K562 (cell line): ENCODE results near the gene ZNF549. TPM values are rescaled to one million over a fixed set of nuclear protein-coding genes. Genes with fewer than 3 reads are reported as not detected.

Experiments used
- BCOR ChIP-seq: fragments of 450-650 bp; IDR thresholded peaks from 2 replicates; pipeline ENCODE4 v1.6.1; 2016
- CBX1 ChIP-seq: sonication (generic); IDR thresholded peaks from 2 replicates; pipeline ENCODE4 v1.6.1; 2016; ENCODE audit warnings: antibody characterized with exemption, low read depth, mild to moderate bottlenecking
- CEBPG ChIP-seq, 3 experiments: fragments of 200-800 bp in 1 of 3; sonication (Bioruptor generic) in 1 of 3; sonication (generic) in 1 of 3; formaldehyde crosslinking in 1 of 3; IDR thresholded peaks in 2 of 3; conservative IDR thresholded peaks in 1 of 3; 2 replicates each; pipeline versions ENCODE4 v1.6.1 to v1.8.0; 2016 to 2022; ENCODE audit warnings: missing compliant biosample characterization in 2 of 3, missing genetic modification characterization in 2 of 3, mild to moderate bottlenecking in 1 of 3, missing genetic modification reagents in 1 of 3
- CHD1 ChIP-seq: fragments of 200-600 bp; sonication (generic); IDR thresholded peaks from one replicate; pipeline ENCODE4 v1.6.1; 2012; ENCODE audit warnings: mild to moderate bottlenecking, moderate library complexity, low read length, inconsistent platforms
- CHD4 ChIP-seq: fragments of 200-600 bp; sonication (generic); IDR thresholded peaks from 3 replicates; pipeline ENCODE4 v1.6.1; 2012; ENCODE audit warnings: low read depth, mild to moderate bottlenecking, mixed read lengths, low read length, inconsistent platforms; ENCODE audit not compliant: insufficient read depth, insufficient replicate concordance, poor library complexity, severe bottlenecking
- HDAC8 ChIP-seq: fragments of 450-650 bp; IDR thresholded peaks from 2 replicates; pipeline ENCODE4 v1.6.1; 2016; ENCODE audit warnings: mild to moderate bottlenecking, missing genetic modification characterization, moderate library complexity, missing compliant biosample characterization
- HNRNPH1 ChIP-seq: fragments of 200-400 bp; formaldehyde crosslinking; optimal IDR thresholded peaks from 2 replicates; pipeline ENCODE3; 2017; ENCODE audit warnings: low read depth, mild to moderate bottlenecking, low read length, moderate library complexity
- MLX ChIP-seq, 2 experiments: fragments of 450-650 bp in 1 of 2; sonication (generic) in 1 of 2; formaldehyde crosslinking; conservative IDR thresholded peaks; 2 replicates each; pipeline versions ENCODE4 v1.4.0 to v1.8.1; 2020 to 2022; ENCODE audit warnings: mild to moderate bottlenecking in 1 of 2, missing genetic modification reagents in 1 of 2
- NR3C1 ChIP-seq: sonication (generic); formaldehyde crosslinking; IDR thresholded peaks from 2 replicates; pipeline ENCODE4 v1.8.1; 2022; ENCODE audit warnings: missing genetic modification reagents
- SRSF3 ChIP-seq: fragments of 200-400 bp; formaldehyde crosslinking; IDR thresholded peaks from 2 replicates; pipeline ENCODE4 v1.6.1; 2016; ENCODE audit warnings: mild to moderate bottlenecking, low read length, moderate library complexity; ENCODE audit not compliant: insufficient read depth
- TAF7 ChIP-seq: fragments of 450-650 bp; IDR thresholded peaks from 2 replicates; pipeline ENCODE4 v1.6.1; 2016; ENCODE audit warnings: missing genetic modification characterization, missing compliant biosample characterization
- ZNF175 ChIP-seq: fragments of 200-800 bp; sonication (Bioruptor generic); IDR thresholded peaks from 2 replicates; pipeline ENCODE4 v1.6.1; 2016; ENCODE audit warnings: low read depth, mild to moderate bottlenecking, missing genetic modification characterization, missing compliant biosample characterization
- ZNF212 ChIP-seq: fragments of 450-650 bp; formaldehyde crosslinking; IDR thresholded peaks from 2 replicates; pipeline ENCODE4 v1.4.0; 2020; ENCODE audit warnings: mild to moderate bottlenecking
- ZNF253 ChIP-seq: fragments of 250-450 bp; sonication (Bioruptor Pico); conservative IDR thresholded peaks from 2 replicates; pipeline ENCODE4 v1.6.1; 2021; ENCODE audit warnings: mild to moderate bottlenecking
- ZNF512 ChIP-seq: IDR thresholded peaks from 2 replicates; pipeline ENCODE4 v1.6.1; 2016; ENCODE audit warnings: missing genetic modification characterization, missing compliant biosample characterization
- ZNF695 ChIP-seq: fragments of 450-650 bp; formaldehyde crosslinking; IDR thresholded peaks from 2 replicates; pipeline ENCODE4 v1.4.0; 2020; ENCODE audit warnings: mild to moderate bottlenecking, moderate library complexity
- polyA plus RNA-seq, 8 experiments: library from polyadenylated mRNA; depleted of rRNA in 4 of 8; stranded (reverse) in 5 of 8; unstranded in 3 of 8; fragments of >200 nt; fragmentation: Nextera tagmentation in 2 of 8; fragmentation: Illumina TruSeq in 1 of 8; extraction: Ambion mirVana in 2 of 8; extraction: Trizol in 1 of 8; gene quantifications; 2 replicates each; pipeline versions ENCODE4 v1.2.1 to v1.2.3, GENCODE V29; 2011 to 2014; ENCODE audit warnings: inconsistent platforms in 1 of 8, missing spikeins in 1 of 8
- total RNA-seq, 7 experiments: library from RNA; depleted of rRNA in 6 of 7; stranded (reverse); fragments of >200 nt in 6 of 7; fragmentation: Illumina TruSeq in 2 of 7; extraction: Trizol in 2 of 7; gene quantifications; 2 replicates each; pipeline versions ENCODE4 v1.2.1 to v1.2.3, GENCODE V29; 2011 to 2021; ENCODE audit warnings: low replicate concordance in 1 of 7
- TF ChIP-seq, protein P1 (sequence below): fragments of 450-650 bp; conservative IDR thresholded peaks from 2 replicates; pipeline ENCODE4 v1.6.1; 2016; ENCODE audit warnings: missing genetic modification characterization, low read depth, mild to moderate bottlenecking, control low read depth, missing compliant biosample characterization
- TF ChIP-seq, protein P2 (sequence below): fragments of 250-450 bp; sonication (Bioruptor Pico); IDR thresholded peaks from 2 replicates; pipeline ENCODE4 v1.4.0; 2020

The ZNF549 gene
- total and polyA plus RNA-seq, 9 of the 15 experiments (the other 6 are each of a cell fraction or from before 2014, with no cell fraction given) = 0.03 to 0.68 (median 0.25) TPM

GRCh38 chr19:57599761-57600383, 72.7 kb downstream of the ZNF549 start, which contains the start of gene ZNF530 (continued):
- no peak for TF ChIP-seq CHD4
- TF ChIP-seq NR3C1 (CRISPR knock-in tag) = no peak
- TF ChIP-seq CEBPG (CRISPR knock-in tag; IDR thresholded peaks at IDR 0.05) = no peak
- TF ChIP-seq CEBPG (tag; conservative IDR thresholded peaks at IDR 0.05 in 1 of 2, IDR thresholded peaks at IDR 0.05 in 1 of 2) = no peak
- no peak for TF ChIP-seq ZNF175 (CRISPR knock-in tag)
- no peak for TF ChIP-seq BCOR
- TF ChIP-seq MLX (CRISPR knock-in tag; conservative IDR thresholded peaks at IDR 0.05) = no peak
- TF ChIP-seq SRSF3 = no peak
- TF ChIP-seq, protein P1, sequence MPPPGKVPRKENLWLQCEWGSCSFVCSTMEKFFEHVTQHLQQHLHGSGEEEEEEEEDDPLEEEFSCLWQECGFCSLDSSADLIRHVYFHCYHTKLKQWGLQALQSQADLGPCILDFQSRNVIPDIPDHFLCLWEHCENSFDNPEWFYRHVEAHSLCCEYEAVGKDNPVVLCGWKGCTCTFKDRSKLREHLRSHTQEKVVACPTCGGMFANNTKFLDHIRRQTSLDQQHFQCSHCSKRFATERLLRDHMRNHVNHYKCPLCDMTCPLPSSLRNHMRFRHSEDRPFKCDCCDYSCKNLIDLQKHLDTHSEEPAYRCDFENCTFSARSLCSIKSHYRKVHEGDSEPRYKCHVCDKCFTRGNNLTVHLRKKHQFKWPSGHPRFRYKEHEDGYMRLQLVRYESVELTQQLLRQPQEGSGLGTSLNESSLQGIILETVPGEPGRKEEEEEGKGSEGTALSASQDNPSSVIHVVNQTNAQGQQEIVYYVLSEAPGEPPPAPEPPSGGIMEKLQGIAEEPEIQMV (tag) = peak; percentile 70; the same call in 1 of the 2 replicates
- TF ChIP-seq ZNF253 (CRISPR knock-in tag) = no peak
- TF ChIP-seq HNRNPH1 = no peak
- 0 out of 2 replicates have a peak, but pooled peaks have one; percentile 17 for TF ChIP-seq CBX1
- no peak for TF ChIP-seq HDAC8 (tag)
- TF ChIP-seq, protein P2, sequence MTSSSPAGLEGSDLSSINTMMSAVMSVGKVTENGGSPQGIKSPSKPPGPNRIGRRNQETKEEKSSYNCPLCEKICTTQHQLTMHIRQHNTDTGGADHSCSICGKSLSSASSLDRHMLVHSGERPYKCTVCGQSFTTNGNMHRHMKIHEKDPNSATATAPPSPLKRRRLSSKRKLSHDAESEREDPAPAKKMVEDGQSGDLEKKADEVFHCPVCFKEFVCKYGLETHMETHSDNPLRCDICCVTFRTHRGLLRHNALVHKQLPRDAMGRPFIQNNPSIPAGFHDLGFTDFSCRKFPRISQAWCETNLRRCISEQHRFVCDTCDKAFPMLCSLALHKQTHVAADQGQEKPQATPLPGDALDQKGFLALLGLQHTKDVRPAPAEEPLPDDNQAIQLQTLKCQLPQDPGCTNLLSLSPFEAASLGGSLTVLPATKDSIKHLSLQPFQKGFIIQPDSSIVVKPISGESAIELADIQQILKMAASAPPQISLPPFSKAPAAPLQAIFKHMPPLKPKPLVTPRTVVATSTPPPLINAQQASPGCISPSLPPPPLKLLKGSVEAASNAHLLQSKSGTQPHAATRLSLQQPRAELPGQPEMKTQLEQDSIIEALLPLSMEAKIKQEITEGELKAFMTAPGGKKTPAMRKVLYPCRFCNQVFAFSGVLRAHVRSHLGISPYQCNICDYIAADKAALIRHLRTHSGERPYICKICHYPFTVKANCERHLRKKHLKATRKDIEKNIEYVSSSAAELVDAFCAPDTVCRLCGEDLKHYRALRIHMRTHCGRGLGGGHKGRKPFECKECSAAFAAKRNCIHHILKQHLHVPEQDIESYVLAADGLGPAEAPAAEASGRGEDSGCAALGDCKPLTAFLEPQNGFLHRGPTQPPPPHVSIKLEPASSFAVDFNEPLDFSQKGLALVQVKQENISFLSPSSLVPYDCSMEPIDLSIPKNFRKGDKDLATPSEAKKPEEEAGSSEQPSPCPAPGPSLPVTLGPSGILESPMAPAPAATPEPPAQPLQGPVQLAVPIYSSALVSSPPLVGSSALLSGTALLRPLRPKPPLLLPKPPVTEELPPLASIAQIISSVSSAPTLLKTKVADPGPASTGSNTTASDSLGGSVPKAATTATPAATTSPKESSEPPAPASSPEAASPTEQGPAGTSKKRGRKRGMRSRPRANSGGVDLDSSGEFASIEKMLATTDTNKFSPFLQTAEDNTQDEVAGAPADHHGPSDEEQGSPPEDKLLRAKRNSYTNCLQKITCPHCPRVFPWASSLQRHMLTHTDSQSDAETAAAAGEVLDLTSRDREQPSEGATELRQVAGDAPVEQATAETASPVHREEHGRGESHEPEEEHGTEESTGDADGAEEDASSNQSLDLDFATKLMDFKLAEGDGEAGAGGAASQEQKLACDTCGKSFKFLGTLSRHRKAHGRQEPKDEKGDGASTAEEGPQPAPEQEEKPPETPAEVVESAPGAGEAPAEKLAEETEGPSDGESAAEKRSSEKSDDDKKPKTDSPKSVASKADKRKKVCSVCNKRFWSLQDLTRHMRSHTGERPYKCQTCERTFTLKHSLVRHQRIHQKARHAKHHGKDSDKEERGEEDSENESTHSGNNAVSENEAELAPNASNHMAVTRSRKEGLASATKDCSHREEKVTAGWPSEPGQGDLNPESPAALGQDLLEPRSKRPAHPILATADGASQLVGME = no peak
- TF ChIP-seq ZNF695 (CRISPR knock-in tag) = no peak
- no peak for TF ChIP-seq CHD1
- TF ChIP-seq TAF7 = no peak
- no peak for TF ChIP-seq ZNF212 (CRISPR knock-in tag)
- no peak for TF ChIP-seq ZNF512 (tag)
